ENCODE measurements around the gene RCOR3. TPM values are rescaled to one million over a fixed set of nuclear protein-coding genes. Genes with fewer than 3 reads are reported as not detected.

Gene RCOR3
- polyA plus RNA-seq, 5 donors: 74.1 to 110 (median 104) TPM

Other genes starting within 250 kb of the RCOR3 start
- gene KCNH1, start 125.2 kb upstream of the RCOR3 start, polyA plus RNA-seq (ENCODE audit: insufficient read depth in 1 of 5, insufficient read length in 5 of 5, low replicate concordance in 1 of 5): under 1 TPM; 0.07 to 0.59 (median 0.18) TPM
- gene TRAF5, start 67.5 kb downstream of the RCOR3 start, polyA plus RNA-seq (ENCODE audit: insufficient read depth in 1 of 5, insufficient read length in 5 of 5, low replicate concordance in 1 of 5): 10 to 100 TPM; 18.5 to 30.9 (median 26.5) TPM
- gene RD3, start 232.8 kb downstream of the RCOR3 start, polyA plus RNA-seq (ENCODE audit: insufficient read depth in 1 of 5, insufficient read length in 5 of 5, low replicate concordance in 1 of 5): under 1 TPM; 0.04 to 0.14 (median 0.12) TPM

Data from right lung (tissue), 5 donors.